ENCODE results near the gene NEURL1B.

GRCh38 chr5:172668594-172669071 lies 27.6 kb downstream of the NEURL1B start:
- TF ChIP-seq EZH2 (IDR thresholded peaks at IDR 0.05; ENCODE audit: borderline replicate concordance, low read length) (no peak), CTCF (conservative IDR thresholded peaks at IDR 0.05 in 1 of 2, IDR thresholded peaks at IDR 0.05 in 1 of 2; ENCODE audit: extremely low read depth in 1 of 2, insufficient read depth in 1 of 2, low read depth in 1 of 2, low read length in 2 of 2) (no peak)
